Liver (tissue), 9 donors: ENCODE data around the gene CEMIP. TPM values are rescaled to one million over a fixed set of nuclear protein-coding genes. Genes with fewer than 3 reads are reported as not detected.

Source experiments
- DNase-seq: peaks from one replicate; pipeline ENCODE4 v3.0.0-alpha.2; 2017; ENCODE audit warnings: low spot score
- H3K27ac ChIP-seq, 2 donors: one replicate each; pipeline ENCODE4 v1.7.0; 2013; ENCODE audit warnings: inconsistent platforms in 2 of 2, low read length in 2 of 2, control low read depth in 1 of 2, low read depth in 1 of 2, mild to moderate bottlenecking in 1 of 2
- H3K27me3 ChIP-seq, 4 donors: one replicate each; pipeline versions ENCODE4 v1.6.1 to v1.7.0; 2013; ENCODE audit warnings: low read length in 3 of 4, inconsistent platforms in 1 of 4, mild to moderate bottlenecking in 1 of 4, moderate library complexity in 1 of 4; ENCODE audit not compliant: control insufficient read depth in 4 of 4, insufficient read depth in 4 of 4
- H3K36me3 ChIP-seq, 4 donors: one replicate each; pipeline versions ENCODE4 v1.6.1 to v1.7.0; 2013; ENCODE audit warnings: low read length in 3 of 4, mild to moderate bottlenecking in 3 of 4, low read depth in 1 of 4, moderate library complexity in 1 of 4; ENCODE audit not compliant: control insufficient read depth in 4 of 4, insufficient read depth in 3 of 4
- H3K4me1 ChIP-seq, 4 donors: one replicate each; pipeline versions ENCODE4 v1.6.1 to v1.7.0; 2013; ENCODE audit warnings: low read length in 3 of 4, mild to moderate bottlenecking in 3 of 4, moderate library complexity in 1 of 4; ENCODE audit not compliant: control insufficient read depth in 4 of 4, insufficient read depth in 4 of 4
- H3K4me3 ChIP-seq, 3 donors: one replicate each; pipeline versions ENCODE4 v1.6.1 to v1.7.0; 2013; ENCODE audit warnings: low read length in 3 of 3, control low read depth in 1 of 3, low read depth in 1 of 3, mild to moderate bottlenecking in 1 of 3
- H3K9ac ChIP-seq, 2 donors: one replicate each; pipeline ENCODE4 v1.7.0; 2013; ENCODE audit warnings: low read length in 2 of 2, mild to moderate bottlenecking in 2 of 2, moderate library complexity in 2 of 2, control low read depth in 1 of 2, low read depth in 1 of 2
- H3K9me3 ChIP-seq, 4 donors: one replicate each; pipeline versions ENCODE4 v1.6.1 to v1.7.0; 2013; ENCODE audit warnings: low read length in 3 of 4; ENCODE audit not compliant: control insufficient read depth in 4 of 4
- CTCF ChIP-seq: fragments of 150-350 bp; IDR thresholded peaks from 2 replicates; pipeline ENCODE4 v1.5.1; 2017; ENCODE audit warnings: improper control_type of control experiment, low read depth, low read length; ENCODE audit not compliant: missing input control
- EGR1 ChIP-seq, 2 donors: IDR thresholded peaks; 2 replicates each; pipeline ENCODE4 v1.6.1; 2016 to 2018; ENCODE audit warnings: antibody characterized with exemption in 2 of 2, low read depth in 2 of 2
- HNF4A ChIP-seq, 2 donors: conservative IDR thresholded peaks; 2 replicates each; pipeline ENCODE4 v1.6.1; 2016; ENCODE audit warnings: antibody characterized with exemption in 2 of 2, mild to moderate bottlenecking in 2 of 2
- RXRA ChIP-seq, 2 donors: IDR thresholded peaks; 2 replicates each; pipeline ENCODE4 v1.6.1; 2017 to 2018; ENCODE audit warnings: antibody characterized with exemption in 2 of 2, mild to moderate bottlenecking in 1 of 2
- SP1 ChIP-seq: IDR thresholded peaks from 2 replicates; pipeline ENCODE4 v1.6.1; 2018; ENCODE audit warnings: antibody characterized with exemption, mild to moderate bottlenecking
- TAF1 ChIP-seq: conservative IDR thresholded peaks from 2 replicates; pipeline ENCODE4 v1.6.1; 2016; ENCODE audit warnings: antibody characterized with exemption, mild to moderate bottlenecking
- YY1 ChIP-seq: IDR thresholded peaks from 2 replicates; pipeline ENCODE4 v1.6.1; 2016; ENCODE audit warnings: antibody characterized with exemption, mild to moderate bottlenecking
- WGBS: extraction: QIAGEN DNeasy Blood & Tissue Kit; methylation state at CpG from one replicate; pipeline ENCODE4 v1.1.7; 2013; 5-methylcytosine and 5-hydroxymethylcytosine counted together
- polyA plus RNA-seq, 2 donors: library from polyadenylated mRNA; stranded (reverse) in 1 of 2; unstranded in 1 of 2; fragments of 200-250 nt in 1 of 2; fragments of >200 nt in 1 of 2; fragmentation: Nextera tagmentation in 1 of 2; extraction: Ambion mirVana in 1 of 2; gene quantifications; one replicate each; pipeline versions ENCODE4 v1.2.1 to v1.2.3, GENCODE V29; 2013 to 2015
- total RNA-seq, 2 donors: library from RNA; depleted of rRNA; stranded (reverse); fragments of >200 nt; gene quantifications; one replicate each; pipeline ENCODE4 v1.2.3, GENCODE V29; 2014
- TF ChIP-seq, protein P1 (sequence below): IDR thresholded peaks from 2 replicates; pipeline ENCODE4 v1.6.1; 2016; ENCODE audit warnings: antibody characterized with exemption, mild to moderate bottlenecking
- TF ChIP-seq, protein P2 (sequence below): IDR thresholded peaks from 2 replicates; pipeline ENCODE4 v1.6.1; 2016; ENCODE audit warnings: antibody characterized with exemption
- donor health status: healthy.
- donor health status: healthy.
- donor health status: healthy.
- donor health status: healthy.
- donor health status: healthy.

The CEMIP gene
- total and polyA plus RNA-seq, 4 donors: under 0.01 to 0.89 (median 0.21) TPM

- no peak for TF ChIP-seq EGR1 (IDR thresholded peaks at IDR 0.05; ENCODE audit: low read depth in 2 of 2)
- Histone ChIP-seq H3K4me1 (no peaks in the 10 kb centered on the region), H3K27ac (no peak overlapping the region), H3K36me3 (peaks cover 4 to 24% (median 13%) of the 10 kb centered on the region in 4 donors), H3K9me3 (no peaks in the 10 kb centered on the region), H3K4me3 (no peak overlapping the region), H3K27me3 (no peaks in the 10 kb centered on the region), H3K9ac (no peak overlapping the region)
- DNase-seq: no peak
- 88% methylated on average over 3 of the region's 3 CpGs for WGBS
Observed at GRCh38 chr15:80972276-80972675, 193.1 kb downstream of the CEMIP start.

DNA sequence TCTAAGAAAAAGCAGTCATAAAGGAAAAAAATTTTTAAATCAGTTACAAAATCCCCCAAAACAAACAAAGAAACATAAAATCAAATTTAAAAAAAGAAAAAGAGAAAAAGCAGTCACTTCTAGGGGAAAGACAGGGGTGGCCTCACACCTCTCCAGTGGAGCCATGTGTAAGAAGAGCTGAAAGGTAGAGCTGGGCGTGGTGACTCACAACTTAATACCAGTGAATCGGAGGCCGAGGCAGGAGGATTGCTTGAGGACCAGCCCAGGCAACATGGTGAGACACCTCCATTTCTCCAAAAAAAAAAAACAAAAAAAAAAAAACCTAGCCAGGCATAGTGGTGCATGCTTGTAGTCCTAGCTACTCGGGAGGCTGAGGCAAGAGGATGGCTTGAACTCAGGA lies 195.7 kb downstream of the CEMIP start:
- Histone ChIP-seq H3K27ac (no peak overlapping the region), H3K36me3 (peaks cover 0 to 20% (median 16%) of the 10 kb centered on the region in 4 donors)
- 99% methylated on average over 4 of the region's 4 CpGs for WGBS

GRCh38 chr15:80976851-80977250 lies 197.7 kb downstream of the CEMIP start:
- no peak overlapping the region for H3K9ac ChIP-seq
- H3K4me3 ChIP-seq: no peak overlapping the region
- no peak for DNase-seq
- H3K27me3 ChIP-seq: no peaks in the 10 kb centered on the region
- no peak overlapping the region for H3K27ac ChIP-seq
- no peaks in the 10 kb centered on the region for H3K4me1 ChIP-seq
- TF ChIP-seq YY1: no peak
- no peak for TF ChIP-seq TAF1
- TF ChIP-seq RXRA (IDR thresholded peaks at IDR 0.05): no peak
- TF ChIP-seq, protein P1, sequence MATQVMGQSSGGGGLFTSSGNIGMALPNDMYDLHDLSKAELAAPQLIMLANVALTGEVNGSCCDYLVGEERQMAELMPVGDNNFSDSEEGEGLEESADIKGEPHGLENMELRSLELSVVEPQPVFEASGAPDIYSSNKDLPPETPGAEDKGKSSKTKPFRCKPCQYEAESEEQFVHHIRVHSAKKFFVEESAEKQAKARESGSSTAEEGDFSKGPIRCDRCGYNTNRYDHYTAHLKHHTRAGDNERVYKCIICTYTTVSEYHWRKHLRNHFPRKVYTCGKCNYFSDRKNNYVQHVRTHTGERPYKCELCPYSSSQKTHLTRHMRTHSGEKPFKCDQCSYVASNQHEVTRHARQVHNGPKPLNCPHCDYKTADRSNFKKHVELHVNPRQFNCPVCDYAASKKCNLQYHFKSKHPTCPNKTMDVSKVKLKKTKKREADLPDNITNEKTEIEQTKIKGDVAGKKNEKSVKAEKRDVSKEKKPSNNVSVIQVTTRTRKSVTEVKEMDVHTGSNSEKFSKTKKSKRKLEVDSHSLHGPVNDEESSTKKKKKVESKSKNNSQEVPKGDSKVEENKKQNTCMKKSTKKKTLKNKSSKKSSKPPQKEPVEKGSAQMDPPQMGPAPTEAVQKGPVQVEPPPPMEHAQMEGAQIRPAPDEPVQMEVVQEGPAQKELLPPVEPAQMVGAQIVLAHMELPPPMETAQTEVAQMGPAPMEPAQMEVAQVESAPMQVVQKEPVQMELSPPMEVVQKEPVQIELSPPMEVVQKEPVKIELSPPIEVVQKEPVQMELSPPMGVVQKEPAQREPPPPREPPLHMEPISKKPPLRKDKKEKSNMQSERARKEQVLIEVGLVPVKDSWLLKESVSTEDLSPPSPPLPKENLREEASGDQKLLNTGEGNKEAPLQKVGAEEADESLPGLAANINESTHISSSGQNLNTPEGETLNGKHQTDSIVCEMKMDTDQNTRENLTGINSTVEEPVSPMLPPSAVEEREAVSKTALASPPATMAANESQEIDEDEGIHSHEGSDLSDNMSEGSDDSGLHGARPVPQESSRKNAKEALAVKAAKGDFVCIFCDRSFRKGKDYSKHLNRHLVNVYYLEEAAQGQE: no peak
- TF ChIP-seq CTCF: no peak
- no peaks in the 10 kb centered on the region for H3K9me3 ChIP-seq
- 86% methylated on average over 4 of the region's 4 CpGs for WGBS
- peaks cover 1 to 23% (median 17%) of the 10 kb centered on the region in 4 donors for H3K36me3 ChIP-seq

More for the DNA sequence above, 195.7 kb downstream of the CEMIP start:
- no peak for DNase-seq
- H3K9ac ChIP-seq: no peak overlapping the region
- TF ChIP-seq, protein P2, sequence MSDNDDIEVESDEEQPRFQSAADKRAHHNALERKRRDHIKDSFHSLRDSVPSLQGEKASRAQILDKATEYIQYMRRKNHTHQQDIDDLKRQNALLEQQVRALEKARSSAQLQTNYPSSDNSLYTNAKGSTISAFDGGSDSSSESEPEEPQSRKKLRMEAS: no peak
- no peak for TF ChIP-seq SP1
- no peak for TF ChIP-seq EGR1 (IDR thresholded peaks at IDR 0.05; ENCODE audit: low read depth in 2 of 2)
- TF ChIP-seq HNF4A (conservative IDR thresholded peaks at IDR 0.05): no peak
- no peak for TF ChIP-seq YY1
- TF ChIP-seq RXRA (IDR thresholded peaks at IDR 0.05): no peak
- no peak for TF ChIP-seq CTCF
- no peaks in the 10 kb centered on the region for H3K27me3 ChIP-seq
- H3K4me3 ChIP-seq: no peak overlapping the region
- H3K9me3 ChIP-seq: no peaks in the 10 kb centered on the region
- H3K4me1 ChIP-seq: no peaks in the 10 kb centered on the region
